IMR-90 (cell line): ENCODE measurements around the gene MEOX2. TPM values are rescaled to one million over a fixed set of nuclear protein-coding genes. Genes with fewer than 3 reads are reported as not detected.

ENCODE experiments used
- ATAC-seq: fragments of 200-7000 bp; cut with Tn5 transposase; 2 replicates; pipeline ENCODE4 v1.9.1; 2020; ENCODE audit warnings: low read depth, mild to moderate bottlenecking, moderate library complexity
- BruUV-seq: library from RNA; stranded (reverse); fragments of 400-500 nt; replicated peaks from 2 replicates; lab custom pipeline; 2021; lab: Mats Ljungman, UMichigan
- CTCF ChIA-PET: fragments of 300-600 bp; formaldehyde crosslinking; extraction: SDS; loops from one replicate; lab custom pipeline; 2021; ENCODE audit warnings: antibody characterized with exemption; lab: Yijun Ruan, JAX
- POLR2A ChIA-PET: fragments of 300-600 bp; sonication (Branson Sonifier 250); formaldehyde crosslinking; loops from one replicate; lab custom pipeline; 2022; ENCODE audit warnings: antibody characterized with exemption; ENCODE audit not compliant: unreplicated experiment; lab: Charles Lee
- DNase-seq: peaks from one replicate; pipeline ENCODE4 v3.0.0; 2013
- H2AFZ ChIP-seq: replicated peaks from 2 replicates; pipeline ENCODE3; 2013; ENCODE audit warnings: low read length, mild to moderate bottlenecking; ENCODE audit not compliant: poor library complexity
- H2AK5ac ChIP-seq: 2 replicates; pipeline ENCODE4 v1.6.1; 2013; ENCODE audit warnings: low read depth, low read length, inconsistent platforms
- H2AK9ac ChIP-seq: replicated peaks from 2 replicates; pipeline ENCODE3; 2013; ENCODE audit warnings: mild to moderate bottlenecking, low read depth, low read length, moderate library complexity; ENCODE audit not compliant: poor library complexity
- H2BK120ac ChIP-seq: 2 replicates; pipeline ENCODE4 v1.6.1; 2013; ENCODE audit warnings: low read depth, low read length, inconsistent platforms
- H2BK15ac ChIP-seq: 3 replicates; pipeline ENCODE4 v1.6.1; 2013; ENCODE audit warnings: low read depth, low read length, inconsistent platforms
- H2BK20ac ChIP-seq: 2 replicates; pipeline ENCODE4 v1.6.1; 2013; ENCODE audit warnings: low read depth, mild to moderate bottlenecking, inconsistent platforms, low read length, moderate library complexity
- H2BK5ac ChIP-seq: 2 replicates; pipeline ENCODE4 v1.6.1; 2013; ENCODE audit warnings: mild to moderate bottlenecking, low read depth, low read length, inconsistent platforms; ENCODE audit not compliant: poor library complexity, severe bottlenecking
- H3K14ac ChIP-seq: replicated peaks from 2 replicates; pipeline ENCODE4 v1.6.1; 2013; ENCODE audit warnings: low read depth, low read length, inconsistent platforms
- H3K18ac ChIP-seq: 2 replicates; pipeline ENCODE4 v1.6.1; 2013; ENCODE audit warnings: low read depth, low read length, control low read depth
- H3K23ac ChIP-seq: 2 replicates; pipeline ENCODE4 v1.6.1; 2013; ENCODE audit warnings: low read depth, low read length, inconsistent platforms
- H3K27ac ChIP-seq: 2 replicates; pipeline ENCODE4 v1.5.1; 2013; ENCODE audit warnings: mild to moderate bottlenecking, control low read depth, low read length; ENCODE audit not compliant: insufficient read depth
- H3K27me3 ChIP-seq: 2 replicates; pipeline ENCODE4 v1.6.1; 2013; ENCODE audit warnings: low read length; ENCODE audit not compliant: control insufficient read depth, insufficient read depth
- H3K36me3 ChIP-seq: 2 replicates; pipeline ENCODE4 v1.6.1; 2013; ENCODE audit warnings: low read length, mixed read lengths; ENCODE audit not compliant: control insufficient read depth, insufficient read depth
- H3K4ac ChIP-seq: 2 replicates; pipeline ENCODE4 v1.6.1; 2013; ENCODE audit warnings: low read depth, low read length, inconsistent platforms
- H3K4me1 ChIP-seq: 2 replicates; pipeline ENCODE4 v1.6.1; 2013; ENCODE audit warnings: low read length, mixed read lengths; ENCODE audit not compliant: control insufficient read depth, insufficient read depth
- H3K4me2 ChIP-seq: 2 replicates; pipeline ENCODE4 v1.6.1; 2013; ENCODE audit warnings: low read depth, mild to moderate bottlenecking, control low read depth, low read length, moderate library complexity
- H3K4me3 ChIP-seq: 2 replicates; pipeline ENCODE4 v1.5.1; 2013; ENCODE audit warnings: low read depth, mild to moderate bottlenecking, control low read depth, low read length, moderate library complexity; ENCODE audit not compliant: insufficient read depth
- H3K56ac ChIP-seq: 2 replicates; pipeline ENCODE4 v1.6.1; 2013; ENCODE audit warnings: low read length, inconsistent platforms; ENCODE audit not compliant: insufficient read depth; ENCODE audit errors: extremely low read depth
- H3K79me1 ChIP-seq, 2 experiments: 2 replicates each; pipeline ENCODE4 v1.6.1; 2013; ENCODE audit warnings: low read length in 2 of 2, inconsistent platforms in 1 of 2, low read depth in 1 of 2
- H3K9ac ChIP-seq: 2 replicates; pipeline ENCODE4 v1.6.1; 2013; ENCODE audit warnings: low read depth, low read length, control low read depth
- H3K9me1 ChIP-seq: 2 replicates; pipeline ENCODE4 v1.6.1; 2013; ENCODE audit warnings: low read length, inconsistent platforms; ENCODE audit not compliant: insufficient read depth
- H3K9me3 ChIP-seq: 2 replicates; pipeline ENCODE4 v1.6.1; 2013; ENCODE audit warnings: low read length; ENCODE audit not compliant: control insufficient read depth, insufficient read depth
- H4K20me1 ChIP-seq: 2 replicates; pipeline ENCODE4 v1.6.1; 2013; ENCODE audit warnings: low read length, inconsistent platforms; ENCODE audit not compliant: insufficient read depth
- H4K5ac ChIP-seq: 2 replicates; pipeline ENCODE4 v1.6.1; 2013; ENCODE audit warnings: mild to moderate bottlenecking, low read depth, low read length, control low read depth
- H4K8ac ChIP-seq, 2 experiments: 2 replicates each; pipeline ENCODE4 v1.6.1; 2013; ENCODE audit warnings: low read depth in 2 of 2, low read length in 2 of 2, control low read depth in 1 of 2, inconsistent platforms in 1 of 2
- H4K91ac ChIP-seq: 2 replicates; pipeline ENCODE4 v1.6.1; 2013; ENCODE audit warnings: low read depth, low read length, inconsistent platforms; ENCODE audit not compliant: insufficient read depth
- BHLHE40 ChIP-seq: fragments of 150-350 bp; IDR thresholded peaks from 2 replicates; pipeline ENCODE4 v1.6.1; 2016; ENCODE audit warnings: mild to moderate bottlenecking, low read depth, low read length
- CEBPB ChIP-seq: IDR thresholded peaks from 2 replicates; pipeline ENCODE4 v1.6.1; 2012; ENCODE audit warnings: low read depth, low read length, improper control_type of control experiment
- CHD1 ChIP-seq: IDR thresholded peaks from 2 replicates; pipeline ENCODE4 v1.6.1; 2012; ENCODE audit warnings: low read depth, low read length, improper control_type of control experiment
- CTCF ChIP-seq: conservative IDR thresholded peaks from 2 replicates; pipeline ENCODE4 v1.5.1; 2012; ENCODE audit warnings: mild to moderate bottlenecking, low read depth, low read length, improper control_type of control experiment
- ELK1 ChIP-seq: fragments of 150-350 bp; IDR thresholded peaks from 2 replicates; pipeline ENCODE4 v1.6.1; 2016; ENCODE audit warnings: low read depth, mild to moderate bottlenecking, low read length, moderate library complexity, borderline replicate concordance
- FOS ChIP-seq: fragments of 150-350 bp; IDR thresholded peaks from 2 replicates; pipeline ENCODE4 v1.6.1; 2016; ENCODE audit warnings: low read depth, low read length
- MAFK ChIP-seq: IDR thresholded peaks from 2 replicates; pipeline ENCODE4 v1.6.1; 2012; ENCODE audit warnings: low read depth, low read length, improper control_type of control experiment
- MAZ ChIP-seq: IDR thresholded peaks from 2 replicates; pipeline ENCODE4 v1.6.1; 2012; ENCODE audit warnings: low read depth, mild to moderate bottlenecking, low read length, improper control_type of control experiment, moderate library complexity, borderline replicate concordance
- MXI1 ChIP-seq: IDR thresholded peaks from 2 replicates; pipeline ENCODE4 v1.6.1; 2012; ENCODE audit warnings: low read depth, mild to moderate bottlenecking, low read length, moderate library complexity, borderline replicate concordance
- NFE2L2 ChIP-seq: fragments of 150-350 bp; IDR thresholded peaks from 2 replicates; pipeline ENCODE4 v1.6.1; 2016; ENCODE audit warnings: low read depth, mild to moderate bottlenecking, low read length
- POLR2A ChIP-seq: IDR thresholded peaks from 2 replicates; pipeline ENCODE4 v1.6.1; 2012; ENCODE audit warnings: mild to moderate bottlenecking, low read depth, low read length
- RAD21 ChIP-seq: IDR thresholded peaks from 2 replicates; pipeline ENCODE4 v1.6.1; 2012; ENCODE audit warnings: low read length, improper control_type of control experiment
- RCOR1 ChIP-seq: IDR thresholded peaks from 2 replicates; pipeline ENCODE4 v1.6.1; 2012; ENCODE audit warnings: mild to moderate bottlenecking, low read length, improper control_type of control experiment; ENCODE audit not compliant: insufficient replicate concordance
- RFX5 ChIP-seq: IDR thresholded peaks from 2 replicates; pipeline ENCODE4 v1.8.0; 2012; ENCODE audit warnings: low read depth, mild to moderate bottlenecking, low read length, moderate library complexity
- SMC3 ChIP-seq: fragments of 150-350 bp; IDR thresholded peaks from 2 replicates; pipeline ENCODE4 v1.6.1; 2016; ENCODE audit warnings: low read depth, mild to moderate bottlenecking, antibody characterized with exemption, low read length, moderate library complexity
- USF2 ChIP-seq: fragments of 150-350 bp; IDR thresholded peaks from 2 replicates; pipeline ENCODE4 v1.6.1; 2017; ENCODE audit warnings: mild to moderate bottlenecking, antibody characterized with exemption, low read length, low read depth
- WGBS, 2 experiments: methylation state at CpG; one replicate each; pipeline versions ENCODE4 v1.1.5 to v1.1.7; 2013; ENCODE audit warnings: missing lambda C conversion rate in 2 of 2; ENCODE audit not compliant: insufficient read length in 1 of 2; ENCODE audit errors: extremely low coverage in 2 of 2; 5-methylcytosine and 5-hydroxymethylcytosine counted together
- dilution Hi-C: fragments of 300-500 bp; cut with HindIII; formaldehyde crosslinking; loops from one replicate; pipeline ENCODE4 v1.14.3; 2018; ENCODE audit warnings: low sequenced_read_pairs; ENCODE audit not compliant: unreplicated experiment
- in situ Hi-C: fragments of 300-500 bp; cut with MboI; formaldehyde crosslinking; loops from 3 replicates; pipeline ENCODE4 v1.14.3; 2019; ENCODE audit warnings: low sequenced_read_pairs, inconsistent platforms, mixed read lengths
- intact Hi-C: fragments of 100-400 bp; cut with micrococcal nuclease; formaldehyde crosslinking; loops from 2 replicates; pipeline ENCODE4 v1.10.0; 2022
- polyA plus RNA-seq, 3 experiments: library from polyadenylated mRNA; depleted of rRNA; stranded (reverse); fragments of >200 nt; gene quantifications; 2 replicates each; pipeline ENCODE4 v1.2.3, GENCODE V29; 2012; ENCODE audit warnings: low replicate concordance in 1 of 3
- total RNA-seq: library from RNA; depleted of rRNA; stranded (reverse); fragments of >200 nt; gene quantifications from 2 replicates; pipeline ENCODE4 v1.2.3, GENCODE V29; 2012

MEOX2 gene
- total and polyA plus RNA-seq, 2 of the 4 experiments (the other 2 are of a cell fraction): under 0.01 TPM; not detected in 1

GRCh38 chr7:15652776-15653290, 33.6 kb downstream of the MEOX2 start:
- Histone ChIP-seq H3K56ac (no peak overlapping the region), H4K5ac (no peak overlapping the region), H3K4me1 (no peaks in the 10 kb centered on the region), H4K20me1 (no peaks in the 10 kb centered on the region), H3K4me2 (no peak overlapping the region), H3K23ac (no peak overlapping the region), H3K18ac (no peak overlapping the region), H3K9ac (no peak overlapping the region), H2BK5ac (no peak overlapping the region), H3K27ac (no peak overlapping the region), H3K79me1 (no peaks in the 10 kb centered on the region), H2BK120ac (no peak overlapping the region), H2AK5ac (no peak overlapping the region), H3K4me3 (no peak overlapping the region), H4K91ac (no peak overlapping the region), H4K8ac (no peak overlapping the region), H3K9me1 (no peaks in the 10 kb centered on the region), H2AFZ (no peak overlapping the region), H2BK20ac (no peak overlapping the region), H3K4ac (no peak overlapping the region), H2AK9ac (no peak overlapping the region), H3K9me3 (no peaks in the 10 kb centered on the region), H3K14ac (no peak overlapping the region), H2BK15ac (no peak overlapping the region), H3K36me3 (no peaks in the 10 kb centered on the region), H3K27me3 (no peaks in the 10 kb centered on the region)
- dilution Hi-C loops: no loop called here
- BruUV-seq: no TSS peak
- intact Hi-C loops: no loop called here
- ChIA-PET CTCF (interaction anchor here (1.2 kb wide), 1 partner anchor 8 kb away, joined by 4 read pairs; no protein-coding TSS in a partner anchor), POLR2A (no interaction called here)
- WGBS, 2 experiments: no CpG with 5 or more reads among the region's 2 CpGs
- ATAC-seq: no peak
- TF ChIP-seq MXI1 (no peak), CHD1 (no peak), CEBPB (no peak), BHLHE40 (no peak), SMC3 (no peak), RFX5 (no peak), POLR2A (no peak), RAD21 (no peak), FOS (no peak), USF2 (no peak), MAFK (no peak), NFE2L2 (no peak), CTCF (no peak), RCOR1 (no peak), ELK1 (no peak), MAZ (no peak)
- in situ Hi-C loops: no loop called here
- DNase-seq: no peak
